Measurements from ENCODE around the gene PMVK. TPM values are rescaled to one million over a fixed set of nuclear protein-coding genes. Genes with fewer than 3 reads are reported as not detected.
A peak's percentile ranks its signal among the peaks of the same experiment; 100 is the strongest.

PMVK gene
- polyA plus RNA-seq, 1 donor from 2014 or later: 21.1 TPM

GRCh38 chr1:154963643-154964042, 27.1 kb upstream of the PMVK start:
- no peak overlapping the region for H3K9ac ChIP-seq (ENCODE audit: low read length)
- no peaks in the 10 kb centered on the region for H3K9me2 ChIP-seq (ENCODE audit: insufficient read depth, low read length)
- H3K4me2 ChIP-seq (ENCODE audit: low read length): no peak overlapping the region
- H3K9me3 ChIP-seq (ENCODE audit: low read length): no peaks in the 10 kb centered on the region
- H3F3A ChIP-seq (ENCODE audit: insufficient read depth, low read length, poor library complexity, severe bottlenecking): no peaks in the 10 kb centered on the region
- H3K36me3 ChIP-seq (ENCODE audit: insufficient read depth, low read length): no peaks in the 10 kb centered on the region
- H3K79me2 ChIP-seq (replicated peaks; ENCODE audit: insufficient read depth, low read length): peaks cover 24% of the 10 kb centered on the region
- H3K27me3 ChIP-seq (ENCODE audit: insufficient read depth, low read depth, low read length): no peaks in the 10 kb centered on the region
- no peak overlapping the region for H2AFZ ChIP-seq (ENCODE audit: low read depth, low read length)
- TF ChIP-seq, protein P1, sequence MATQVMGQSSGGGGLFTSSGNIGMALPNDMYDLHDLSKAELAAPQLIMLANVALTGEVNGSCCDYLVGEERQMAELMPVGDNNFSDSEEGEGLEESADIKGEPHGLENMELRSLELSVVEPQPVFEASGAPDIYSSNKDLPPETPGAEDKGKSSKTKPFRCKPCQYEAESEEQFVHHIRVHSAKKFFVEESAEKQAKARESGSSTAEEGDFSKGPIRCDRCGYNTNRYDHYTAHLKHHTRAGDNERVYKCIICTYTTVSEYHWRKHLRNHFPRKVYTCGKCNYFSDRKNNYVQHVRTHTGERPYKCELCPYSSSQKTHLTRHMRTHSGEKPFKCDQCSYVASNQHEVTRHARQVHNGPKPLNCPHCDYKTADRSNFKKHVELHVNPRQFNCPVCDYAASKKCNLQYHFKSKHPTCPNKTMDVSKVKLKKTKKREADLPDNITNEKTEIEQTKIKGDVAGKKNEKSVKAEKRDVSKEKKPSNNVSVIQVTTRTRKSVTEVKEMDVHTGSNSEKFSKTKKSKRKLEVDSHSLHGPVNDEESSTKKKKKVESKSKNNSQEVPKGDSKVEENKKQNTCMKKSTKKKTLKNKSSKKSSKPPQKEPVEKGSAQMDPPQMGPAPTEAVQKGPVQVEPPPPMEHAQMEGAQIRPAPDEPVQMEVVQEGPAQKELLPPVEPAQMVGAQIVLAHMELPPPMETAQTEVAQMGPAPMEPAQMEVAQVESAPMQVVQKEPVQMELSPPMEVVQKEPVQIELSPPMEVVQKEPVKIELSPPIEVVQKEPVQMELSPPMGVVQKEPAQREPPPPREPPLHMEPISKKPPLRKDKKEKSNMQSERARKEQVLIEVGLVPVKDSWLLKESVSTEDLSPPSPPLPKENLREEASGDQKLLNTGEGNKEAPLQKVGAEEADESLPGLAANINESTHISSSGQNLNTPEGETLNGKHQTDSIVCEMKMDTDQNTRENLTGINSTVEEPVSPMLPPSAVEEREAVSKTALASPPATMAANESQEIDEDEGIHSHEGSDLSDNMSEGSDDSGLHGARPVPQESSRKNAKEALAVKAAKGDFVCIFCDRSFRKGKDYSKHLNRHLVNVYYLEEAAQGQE (IDR thresholded peaks at IDR 0.05; ENCODE audit: borderline replicate concordance): no peak
- TF ChIP-seq EZH2 (IDR thresholded peaks at IDR 0.05; ENCODE audit: borderline replicate concordance, insufficient read depth, low read length, poor library complexity, severe bottlenecking): no peak
- no peak for TF ChIP-seq MXI1 (conservative IDR thresholded peaks at IDR 0.05; ENCODE audit: poor library complexity, severe bottlenecking)
- TF ChIP-seq, protein P2, sequence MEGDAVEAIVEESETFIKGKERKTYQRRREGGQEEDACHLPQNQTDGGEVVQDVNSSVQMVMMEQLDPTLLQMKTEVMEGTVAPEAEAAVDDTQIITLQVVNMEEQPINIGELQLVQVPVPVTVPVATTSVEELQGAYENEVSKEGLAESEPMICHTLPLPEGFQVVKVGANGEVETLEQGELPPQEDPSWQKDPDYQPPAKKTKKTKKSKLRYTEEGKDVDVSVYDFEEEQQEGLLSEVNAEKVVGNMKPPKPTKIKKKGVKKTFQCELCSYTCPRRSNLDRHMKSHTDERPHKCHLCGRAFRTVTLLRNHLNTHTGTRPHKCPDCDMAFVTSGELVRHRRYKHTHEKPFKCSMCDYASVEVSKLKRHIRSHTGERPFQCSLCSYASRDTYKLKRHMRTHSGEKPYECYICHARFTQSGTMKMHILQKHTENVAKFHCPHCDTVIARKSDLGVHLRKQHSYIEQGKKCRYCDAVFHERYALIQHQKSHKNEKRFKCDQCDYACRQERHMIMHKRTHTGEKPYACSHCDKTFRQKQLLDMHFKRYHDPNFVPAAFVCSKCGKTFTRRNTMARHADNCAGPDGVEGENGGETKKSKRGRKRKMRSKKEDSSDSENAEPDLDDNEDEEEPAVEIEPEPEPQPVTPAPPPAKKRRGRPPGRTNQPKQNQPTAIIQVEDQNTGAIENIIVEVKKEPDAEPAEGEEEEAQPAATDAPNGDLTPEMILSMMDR (IDR thresholded peaks at IDR 0.05; ENCODE audit: poor library complexity, severe bottlenecking): no peak
- TF ChIP-seq TAF1 (IDR thresholded peaks at IDR 0.05; ENCODE audit: low read depth): no peak
- TF ChIP-seq EP300 (conservative IDR thresholded peaks at IDR 0.05; ENCODE audit: poor library complexity, severe bottlenecking): no peak
- TF ChIP-seq SMC3 (conservative IDR thresholded peaks at IDR 0.05; ENCODE audit: poor library complexity): no peak
- TF ChIP-seq RAD21 (conservative IDR thresholded peaks at IDR 0.05): no peak
- no peak overlapping the region for H3K27ac ChIP-seq (ENCODE audit: low read length)
- no peaks in the 10 kb centered on the region for H4K20me1 ChIP-seq (ENCODE audit: insufficient read depth)
- no peak overlapping the region for H3K4me3 ChIP-seq (ENCODE audit: low read length)

DNA sequence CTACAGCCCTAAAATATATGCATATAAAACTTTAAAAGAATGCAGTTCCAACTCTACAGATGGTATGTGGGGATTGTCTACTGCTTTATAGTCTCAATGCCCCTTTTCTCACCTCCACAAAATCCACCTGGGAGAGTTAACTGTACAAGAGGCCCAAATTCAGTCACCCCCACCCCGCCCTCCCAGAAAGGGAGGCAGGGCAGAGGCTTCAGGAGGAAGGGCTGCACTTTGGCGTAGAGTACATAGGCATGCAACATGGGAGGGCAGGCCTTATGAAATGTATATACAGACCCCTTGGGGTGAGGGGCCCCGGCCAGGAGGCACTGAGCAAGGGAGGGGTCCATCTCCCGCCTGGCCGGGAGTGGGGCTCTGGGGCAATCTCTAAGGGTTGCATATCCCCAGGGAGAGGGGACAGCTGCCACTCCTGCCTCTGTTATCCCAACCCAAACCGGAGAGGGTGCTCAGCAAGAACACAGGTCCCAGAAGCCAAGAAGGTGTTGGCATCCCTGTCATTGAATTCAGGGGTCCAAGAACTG, 26.3 kb upstream of the PMVK start:
- Histone ChIP-seq H3K9ac (ENCODE audit: low read length) (peak overlapping the region; percentile 98), H4K20me1 (ENCODE audit: insufficient read depth) (no peaks in the 10 kb centered on the region), H3K9me2 (ENCODE audit: insufficient read depth, low read length) (no peaks in the 10 kb centered on the region), H3K4me2 (ENCODE audit: low read length) (peak overlapping the region; percentile 80), H2AFZ (ENCODE audit: low read depth, low read length) (peak overlapping the region; percentile 93), H3K4me3 (ENCODE audit: low read length) (peak overlapping the region; percentile 98), H3K36me3 (ENCODE audit: insufficient read depth, low read length) (no peaks in the 10 kb centered on the region), H3K79me2 (replicated peaks; ENCODE audit: insufficient read depth, low read length) (peaks cover 24% of the 10 kb centered on the region), H3K27me3 (ENCODE audit: insufficient read depth, low read depth, low read length) (no peaks in the 10 kb centered on the region), H3F3A (ENCODE audit: insufficient read depth, low read length, poor library complexity, severe bottlenecking) (no peaks in the 10 kb centered on the region), H3K27ac (ENCODE audit: low read length) (peak overlapping the region; percentile 95), H3K9me3 (ENCODE audit: low read length) (no peaks in the 10 kb centered on the region)
- no peak for TF ChIP-seq POLR2AphosphoS5 (IDR thresholded peaks at IDR 0.05)
- TF ChIP-seq TAF1 (IDR thresholded peaks at IDR 0.05; ENCODE audit: low read depth): no peak
- no peak for TF ChIP-seq EP300 (conservative IDR thresholded peaks at IDR 0.05; ENCODE audit: poor library complexity, severe bottlenecking)
- TF ChIP-seq, protein P2 (IDR thresholded peaks at IDR 0.05; ENCODE audit: poor library complexity, severe bottlenecking): no peak
- TF ChIP-seq SMC3 (conservative IDR thresholded peaks at IDR 0.05; ENCODE audit: poor library complexity): no peak
- TF ChIP-seq RAD21 (conservative IDR thresholded peaks at IDR 0.05): no peak
- TF ChIP-seq MXI1 (conservative IDR thresholded peaks at IDR 0.05; ENCODE audit: poor library complexity, severe bottlenecking): no peak
- TF ChIP-seq, protein P1 (IDR thresholded peaks at IDR 0.05; ENCODE audit: borderline replicate concordance): no peak
- no peak for TF ChIP-seq EZH2 (IDR thresholded peaks at IDR 0.05; ENCODE audit: borderline replicate concordance, insufficient read depth, low read length, poor library complexity, severe bottlenecking)
